ENCODE results near the gene FBRS.

GRCh38 chr16:30637944-30638343 lies 20.3 kb upstream of the FBRS start:
- TF ChIP-seq CTCF (IDR thresholded peaks at IDR 0.05; ENCODE audit: poor library complexity) (peak; percentile 46), EZH2phosphoT487 (IDR thresholded peaks at IDR 0.05; ENCODE audit: low read depth, severe bottlenecking, unreplicated experiment) (no peak)
